Adrenal gland (tissue), 12 donors: Measurements from ENCODE around the gene C9orf50. TPM values are rescaled to one million over a fixed set of nuclear protein-coding genes. Genes with fewer than 3 reads are reported as not detected.

Experiments used
- DNase-seq, 7 donors: peaks; one replicate each; pipeline ENCODE4 v3.0.0-alpha.2; 2019 to 2020
- H3K27ac ChIP-seq, 5 donors: fragments of 200-600 bp; sonication (generic) in 4 of 5; 1 replicate in 3 of 5; 2 replicates in 2 of 5; pipeline versions ENCODE4 v1.5.1 to v1.8.0; 2016 to 2020; ENCODE audit warnings: mild to moderate bottlenecking in 1 of 5
- H3K27me3 ChIP-seq: fragments of 200-600 bp; 2 replicates; pipeline ENCODE4 v1.8.0; 2021
- H3K36me3 ChIP-seq, 2 donors: fragments of 200-600 bp; replicated peaks in 1 of 2; 1 replicate in 1 of 2; 2 replicates in 1 of 2; pipeline versions ENCODE4 v1.5.1 to v1.8.0; 2018 to 2022
- H3K4me1 ChIP-seq, 2 donors: fragments of 200-600 bp; replicated peaks in 1 of 2; 1 replicate in 1 of 2; 2 replicates in 1 of 2; pipeline versions ENCODE4 v1.5.1 to v1.8.0; 2018 to 2021
- H3K4me3 ChIP-seq, 4 donors: fragments of 200-600 bp; sonication (generic) in 3 of 4; one replicate each; pipeline ENCODE4 v1.5.1; 2016 to 2018
- H3K9me3 ChIP-seq, 3 donors: fragments of 200-600 bp; sonication (generic) in 1 of 3; replicated peaks in 1 of 3; 1 replicate in 2 of 3; 2 replicates in 1 of 3; pipeline versions ENCODE4 v1.5.1 to v1.8.0; 2016 to 2021
- POLR2A ChIP-seq, 2 donors: fragments of 450-650 bp; IDR thresholded peaks; one replicate each; pipeline ENCODE4 v1.6.1; 2017; ENCODE audit warnings: antibody characterized with exemption in 2 of 2, mild to moderate bottlenecking in 2 of 2, moderate library complexity in 1 of 2
- WGBS, 4 donors: extraction: QIAGEN DNeasy Blood & Tissue Kit in 2 of 4; methylation state at CpG; one replicate each; pipeline versions ENCODE4 v1.1.5 to v1.1.7; 2013 to 2017; 5-methylcytosine and 5-hydroxymethylcytosine counted together
- intact Hi-C, 2 donors: fragments of 100-400 bp; cut with DNase I; formaldehyde crosslinking; loops; one replicate each; pipeline versions ENCODE4 v1.14.1 to v1.15.0; 2022 to 2023
- polyA plus RNA-seq, 3 donors: library from polyadenylated mRNA; stranded (reverse); fragments of 200-250 nt in 2 of 3; fragments of 350-450 nt in 1 of 3; fragmentation: Illumina TruSeq in 1 of 3; extraction: RNeasy Lipid Tissue Mini Kit (QIAGEN cat#74804) in 1 of 3; gene quantifications; one replicate each; pipeline ENCODE4 v1.2.3, GENCODE V29; 2013 to 2014
- total RNA-seq, 9 donors: library from RNA; depleted of rRNA in 4 of 9; stranded (reverse); fragments of >200 nt in 4 of 9; fragments of 120-200 nt in 1 of 9; fragmentation: NEBNext Ultra II Directional in 1 of 9; extraction: Animal tissue kit (Norgen Biotek cat#: 25700) in 1 of 9; gene quantifications; one replicate each; pipeline versions ENCODE4 v1.1.0 to v1.2.4, GENCODE V29; 2013 to 2023
- TF ChIP-seq, protein P1 (sequence below), 6 experiments: fragments of 450-650 bp in 4 of 6; fragments of 200-600 bp in 2 of 6; sonication (generic) in 1 of 6; IDR thresholded peaks; 1 replicate in 5 of 6; 2 replicates in 1 of 6; pipeline versions ENCODE4 v1.5.1 to v1.8.0; 2016 to 2021; ENCODE audit warnings: antibody characterized with exemption in 6 of 6, mild to moderate bottlenecking in 2 of 6, moderate library complexity in 1 of 6
- donor health status: healthy with polysubstance abuse.
- donor health status: Bipolar disorder and iron deficiency.
- donor health status: DM: yes; HTN: yes; CAD: no.
- donor health status: DM: no; HTN: no; CAD: no.
- donor health status: DM: no; HTN: no; CAD: no.
- donor health status: DM: yes; HTN: yes; CAD: no.

The C9orf50 gene
- total and polyA plus RNA-seq, 12 donors = 0.11 to 0.74 (median 0.37) TPM; not detected in 7

DNA sequence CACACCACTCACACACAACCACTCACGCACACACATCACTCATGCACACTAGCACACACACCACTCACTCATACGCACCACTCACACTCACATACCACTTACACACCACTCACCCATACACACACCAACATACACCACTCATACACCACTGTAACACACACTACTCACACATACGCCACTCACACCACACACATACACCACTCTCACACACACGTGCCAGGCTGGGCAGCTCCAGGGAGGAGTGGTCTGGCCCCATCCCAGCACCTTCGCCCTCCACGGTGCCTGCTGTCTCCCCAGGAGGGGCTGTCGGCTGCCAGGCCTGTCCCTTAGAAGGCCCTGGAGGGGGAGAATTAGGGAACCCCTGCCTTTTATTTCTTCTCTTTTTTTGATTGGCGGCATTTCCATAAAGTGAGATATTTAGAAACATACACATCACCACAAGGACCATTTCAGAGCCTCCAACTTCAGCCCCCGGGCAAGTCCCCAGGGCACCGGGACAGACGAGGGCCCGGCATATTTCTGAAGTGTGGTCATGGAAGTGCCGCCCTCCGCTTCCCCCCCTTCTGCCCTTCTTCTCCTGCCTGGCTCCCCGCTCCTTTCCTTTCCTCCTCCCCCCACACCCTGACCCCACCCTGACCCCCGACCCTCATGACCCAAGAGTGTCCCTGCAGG lies 27.3 kb upstream of the C9orf50 start:
- DNase-seq = peak in 1 of 7 donors; percentile 15
- Histone ChIP-seq H3K4me3 (no peak overlapping the region), H3K36me3 (no peaks in the 10 kb centered on the region), H3K4me1 (no peaks in the 10 kb centered on the region), H3K27ac (no peak overlapping the region), H3K9me3 (no peaks in the 10 kb centered on the region), H3K27me3 (no peaks in the 10 kb centered on the region)
- WGBS, 4 donors = 76 to 78% (median 76%) methylated on average over 15 to 16 of the region's 16 CpGs
- TF ChIP-seq, protein P1, sequence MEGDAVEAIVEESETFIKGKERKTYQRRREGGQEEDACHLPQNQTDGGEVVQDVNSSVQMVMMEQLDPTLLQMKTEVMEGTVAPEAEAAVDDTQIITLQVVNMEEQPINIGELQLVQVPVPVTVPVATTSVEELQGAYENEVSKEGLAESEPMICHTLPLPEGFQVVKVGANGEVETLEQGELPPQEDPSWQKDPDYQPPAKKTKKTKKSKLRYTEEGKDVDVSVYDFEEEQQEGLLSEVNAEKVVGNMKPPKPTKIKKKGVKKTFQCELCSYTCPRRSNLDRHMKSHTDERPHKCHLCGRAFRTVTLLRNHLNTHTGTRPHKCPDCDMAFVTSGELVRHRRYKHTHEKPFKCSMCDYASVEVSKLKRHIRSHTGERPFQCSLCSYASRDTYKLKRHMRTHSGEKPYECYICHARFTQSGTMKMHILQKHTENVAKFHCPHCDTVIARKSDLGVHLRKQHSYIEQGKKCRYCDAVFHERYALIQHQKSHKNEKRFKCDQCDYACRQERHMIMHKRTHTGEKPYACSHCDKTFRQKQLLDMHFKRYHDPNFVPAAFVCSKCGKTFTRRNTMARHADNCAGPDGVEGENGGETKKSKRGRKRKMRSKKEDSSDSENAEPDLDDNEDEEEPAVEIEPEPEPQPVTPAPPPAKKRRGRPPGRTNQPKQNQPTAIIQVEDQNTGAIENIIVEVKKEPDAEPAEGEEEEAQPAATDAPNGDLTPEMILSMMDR (IDR thresholded peaks at IDR 0.05) = no peak
- TF ChIP-seq POLR2A (IDR thresholded peaks at IDR 0.05) = no peak
- intact Hi-C loops = loop anchor here (5.0 kb wide), 2 partner anchors 74 to 139 kb away; no protein-coding TSS in a partner anchor

DNA sequence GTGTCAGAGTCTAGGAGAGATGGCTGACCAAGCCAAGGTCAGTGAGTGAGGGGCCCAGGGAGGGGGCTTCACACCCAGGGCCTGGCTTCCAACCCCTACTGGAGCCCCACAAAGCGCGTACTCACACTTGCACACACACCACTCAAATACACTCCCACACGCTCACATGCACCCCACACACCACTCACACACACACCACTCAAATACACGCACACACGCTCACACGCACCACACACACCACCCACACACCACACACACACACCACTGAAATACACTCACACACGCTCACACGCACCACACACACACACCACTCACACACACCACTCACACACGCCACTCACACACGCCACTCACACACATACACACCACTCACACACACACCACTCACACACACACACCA lies 26.7 kb upstream of the C9orf50 start:
- H3K27me3 ChIP-seq = no peaks in the 10 kb centered on the region
- no peak for TF ChIP-seq POLR2A (IDR thresholded peaks at IDR 0.05)
- TF ChIP-seq, protein P1 (IDR thresholded peaks at IDR 0.05) = no peak
- no peak for DNase-seq
- no peaks in the 10 kb centered on the region for H3K9me3 ChIP-seq
- no peaks in the 10 kb centered on the region for H3K36me3 ChIP-seq
- H3K4me1 ChIP-seq = no peaks in the 10 kb centered on the region
- no peak overlapping the region for H3K4me3 ChIP-seq
- H3K27ac ChIP-seq = no peak overlapping the region
- intact Hi-C loops = loop anchor here (5.0 kb wide), 2 partner anchors 75 to 140 kb away; no protein-coding TSS in a partner anchor
- WGBS, 4 donors = 84 to 90% (median 87%) methylated on average over 10 of the region's 10 CpGs

DNA sequence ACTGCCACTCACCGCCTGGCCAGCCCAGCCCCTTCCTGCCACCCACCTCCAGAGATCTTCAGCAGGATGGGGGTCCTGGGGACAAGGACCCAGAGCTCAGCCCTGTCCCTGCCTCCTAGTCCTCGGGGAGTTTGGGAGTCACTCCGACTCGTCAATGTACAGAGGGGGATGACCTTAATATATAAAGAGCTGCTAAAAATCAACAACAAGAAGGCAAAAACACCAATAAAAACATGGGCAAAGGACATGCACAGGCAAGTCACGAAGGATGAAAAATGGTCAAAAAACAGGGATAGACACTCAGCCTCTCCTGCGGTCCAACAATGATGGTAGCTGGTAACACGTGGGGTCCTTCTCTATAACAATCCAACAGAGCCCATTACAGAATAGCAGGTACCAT lies 25.8 kb upstream of the C9orf50 start:
- TF ChIP-seq POLR2A (IDR thresholded peaks at IDR 0.05) = no peak
- TF ChIP-seq, protein P1 (IDR thresholded peaks at IDR 0.05) = no peak
- Histone ChIP-seq H3K4me1 (no peaks in the 10 kb centered on the region), H3K4me3 (no peak overlapping the region), H3K27ac (no peak overlapping the region), H3K36me3 (no peaks in the 10 kb centered on the region), H3K9me3 (no peaks in the 10 kb centered on the region), H3K27me3 (no peaks in the 10 kb centered on the region)
- no peak for DNase-seq
- intact Hi-C loops = loop anchor here (5.0 kb wide), 2 partner anchors 76 to 141 kb away; no protein-coding TSS in a partner anchor
- WGBS, 4 donors = 94 to 97% (median 96%) methylated on average over 7 of the region's 7 CpGs

DNA sequence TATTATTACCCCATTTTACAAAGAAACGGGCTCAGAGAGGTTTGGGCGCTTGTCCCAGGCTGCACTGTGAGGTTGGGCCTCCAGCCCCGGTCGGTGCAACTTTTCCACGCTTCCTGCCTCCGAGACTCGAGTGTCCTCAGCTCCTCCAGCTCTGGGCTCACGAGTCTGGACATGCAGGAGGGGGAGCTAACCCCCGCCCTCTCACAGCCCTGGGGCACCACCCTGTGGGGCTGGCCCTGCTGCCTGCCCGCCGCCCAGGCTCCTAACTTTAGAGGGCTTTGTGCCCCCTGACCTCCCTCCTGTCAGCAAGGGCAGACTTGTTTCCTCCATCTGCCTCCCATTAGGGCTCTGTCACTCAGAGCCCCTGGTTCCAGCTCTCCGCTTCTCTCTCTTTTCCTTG lies 25.4 kb upstream of the C9orf50 start:
- Histone ChIP-seq H3K9me3 (no peaks in the 10 kb centered on the region), H3K4me3 (no peak overlapping the region), H3K36me3 (no peaks in the 10 kb centered on the region), H3K27me3 (no peaks in the 10 kb centered on the region), H3K4me1 (peaks cover 1 to 2% of the 10 kb centered on the region in 2 donors), H3K27ac (no peak overlapping the region)
- 83 to 92% (median 85%) methylated on average over 11 to 12 of the region's 12 CpGs for WGBS, 4 donors
- no peak for TF ChIP-seq POLR2A (IDR thresholded peaks at IDR 0.05)
- TF ChIP-seq, protein P1 (IDR thresholded peaks at IDR 0.05) = no peak
- DNase-seq = peak in 1 of 7 donors; percentile 18
- intact Hi-C loops = loop anchor here (5.0 kb wide), 2 partner anchors 76 to 141 kb away; no protein-coding TSS in a partner anchor
